CD4-positive, alpha-beta T cell treated with Interleukin-12 subunit alpha and Interleukin-12 subunit beta, for 1 hour (primary cell): Measurements from ENCODE around the gene KLHL3.

ENCODE experiments used
- DNase-seq: peaks from one replicate; pipeline ENCODE4 v3.0.0-alpha.2; 2020

The KLHL3 gene

DNA sequence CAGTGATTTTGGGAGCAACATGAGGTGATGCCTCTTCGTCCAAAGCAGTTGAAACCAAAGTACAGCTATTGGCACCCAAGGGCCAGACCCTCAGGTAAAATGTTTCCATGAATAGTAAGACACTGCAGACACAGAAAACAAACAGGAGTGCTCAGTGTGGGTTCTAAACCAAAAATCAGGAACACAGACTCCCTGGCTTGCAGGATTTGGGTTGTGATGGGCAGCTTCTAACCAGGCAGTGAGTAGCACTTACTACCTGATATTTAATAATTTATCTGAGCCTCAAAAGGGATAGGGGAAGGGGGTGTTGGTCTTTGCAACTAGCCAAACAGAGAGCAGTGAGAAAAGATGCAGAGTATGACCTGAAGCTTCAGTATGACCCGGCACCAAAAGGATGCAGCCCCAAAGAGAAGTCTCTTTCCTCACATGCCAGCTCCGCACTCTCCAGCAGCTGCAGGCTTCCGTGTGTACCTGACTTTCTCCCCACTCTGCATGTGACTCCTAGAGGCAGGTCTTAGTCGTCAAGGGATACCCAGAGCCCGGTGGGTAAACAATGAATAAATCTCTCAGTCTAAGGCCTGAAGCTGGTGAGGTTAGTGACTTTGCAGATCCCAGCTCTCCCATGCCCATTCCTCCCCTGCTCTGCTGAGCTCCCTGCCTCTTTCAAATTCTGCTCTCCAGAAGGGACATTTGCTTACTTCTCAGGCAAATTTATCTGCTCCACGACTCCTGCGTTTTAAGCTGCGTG, 131.4 kb downstream of the KLHL3 start:
- no peak for DNase-seq

DNA sequence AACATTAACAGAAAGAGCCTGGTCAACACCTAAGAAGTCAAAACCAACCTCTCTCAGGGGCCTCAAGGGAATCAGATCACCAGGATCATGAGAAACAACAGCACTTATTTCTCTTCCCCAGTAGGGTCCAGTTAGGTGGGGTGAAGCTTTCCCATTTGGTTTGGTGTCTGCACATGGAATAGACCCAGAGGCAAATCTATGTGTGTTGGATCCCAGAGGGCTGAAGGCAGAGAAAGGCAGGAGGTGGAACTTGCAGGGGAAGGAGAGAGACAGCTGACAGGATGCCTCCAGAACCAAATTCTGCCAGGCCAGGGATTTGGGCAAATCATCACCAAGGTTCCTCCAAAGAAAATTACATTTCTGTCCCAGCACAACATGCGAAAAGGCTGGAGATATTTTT, 132.0 kb downstream of the KLHL3 start:
- no peak for DNase-seq

DNA sequence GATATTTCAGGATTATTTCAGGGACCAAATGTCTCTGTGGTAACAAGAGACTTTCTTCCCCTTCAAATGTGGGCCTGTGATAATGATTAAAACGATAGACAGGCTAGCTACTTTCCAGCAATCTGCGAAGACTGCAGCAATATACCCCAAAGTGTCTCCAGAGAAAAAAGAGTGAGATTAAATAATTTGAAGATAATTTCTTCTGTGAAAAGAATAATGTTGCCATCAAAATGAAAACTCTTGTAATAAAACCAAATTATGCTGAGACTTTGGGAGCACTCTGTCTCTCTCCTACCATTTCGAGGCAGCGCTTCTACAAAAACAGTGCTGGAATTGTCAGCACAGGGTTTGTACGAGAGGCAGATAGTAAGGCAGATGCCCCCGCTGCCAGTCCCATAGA, 132.5 kb downstream of the KLHL3 start:
- DNase-seq, result no peak

DNA sequence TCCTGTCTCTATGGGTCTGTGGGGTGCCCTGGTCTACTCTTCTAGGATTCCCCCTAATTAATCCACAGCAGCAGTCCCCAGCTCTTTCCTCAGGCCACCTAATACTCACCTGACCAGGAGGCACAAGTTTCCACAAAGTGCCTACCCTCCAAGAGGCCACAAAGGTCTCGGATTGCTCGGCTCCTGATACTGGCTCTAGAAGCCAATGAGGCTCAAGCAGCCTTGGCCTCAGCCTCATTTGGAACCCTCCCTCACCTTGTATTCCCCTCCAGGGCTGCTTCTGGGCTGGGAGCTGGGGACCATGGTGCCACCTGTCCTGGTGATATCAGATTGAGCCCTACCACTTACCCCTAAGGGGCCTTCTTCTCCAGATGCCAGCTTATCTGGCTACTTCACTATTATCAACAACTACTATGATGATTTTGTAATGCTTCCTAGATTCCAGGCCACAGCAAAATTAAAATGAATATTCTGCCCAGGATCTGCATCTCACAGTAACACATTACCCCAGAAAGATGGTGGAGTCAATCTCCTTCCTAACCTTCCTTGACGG, 133.1 kb downstream of the KLHL3 start:
- DNase-seq, result no peak

DNA sequence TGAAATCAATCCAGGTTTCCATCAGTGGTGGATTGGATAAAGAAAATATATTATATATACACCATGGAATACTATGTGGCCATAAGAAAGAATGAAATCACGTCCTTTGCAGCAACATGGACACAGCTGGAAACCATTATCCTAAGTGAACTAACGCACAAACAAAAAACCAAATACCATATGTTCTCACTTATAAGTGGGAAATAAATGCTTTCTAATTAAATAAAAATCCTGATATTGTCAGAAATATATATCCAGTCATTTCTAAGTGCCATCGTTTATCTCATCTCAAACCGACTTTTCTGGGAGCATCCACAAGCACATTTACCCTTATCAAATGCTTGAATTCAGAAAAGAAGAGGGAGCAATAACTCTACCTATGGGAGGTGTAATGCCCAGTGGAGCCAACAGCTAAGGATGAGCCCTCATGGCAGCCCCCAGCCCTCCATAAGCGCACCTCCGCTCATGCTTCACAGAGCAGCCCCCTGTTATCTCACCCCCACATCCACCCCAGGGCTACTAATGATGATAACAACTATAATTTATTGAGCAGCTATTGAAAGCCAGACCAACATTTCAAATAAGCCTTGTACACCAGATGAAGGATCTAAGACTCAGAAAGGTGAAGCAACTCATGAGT, 135.0 kb downstream of the KLHL3 start:
- DNase-seq, result no peak

DNA sequence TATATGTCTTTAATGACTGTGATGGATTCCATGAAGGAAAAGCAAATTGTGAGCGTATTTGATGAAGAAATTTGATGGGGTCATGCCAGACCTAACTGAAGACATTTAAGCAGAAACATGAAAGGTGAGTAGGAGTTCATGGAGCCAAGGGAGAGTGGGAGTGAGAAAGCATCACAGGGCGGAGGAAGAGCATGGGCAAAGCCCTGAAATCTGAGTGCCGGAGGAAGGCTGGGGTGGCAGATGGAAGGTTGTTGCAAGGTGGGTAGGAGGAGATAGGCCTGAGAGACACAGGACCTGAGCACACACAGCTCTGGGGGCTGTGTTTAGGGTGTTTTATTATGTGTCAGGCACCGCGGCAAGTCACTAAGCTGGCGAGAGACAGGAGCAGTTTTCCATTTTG, 136.4 kb downstream of the KLHL3 start:
- DNase-seq, result no peak

DNA sequence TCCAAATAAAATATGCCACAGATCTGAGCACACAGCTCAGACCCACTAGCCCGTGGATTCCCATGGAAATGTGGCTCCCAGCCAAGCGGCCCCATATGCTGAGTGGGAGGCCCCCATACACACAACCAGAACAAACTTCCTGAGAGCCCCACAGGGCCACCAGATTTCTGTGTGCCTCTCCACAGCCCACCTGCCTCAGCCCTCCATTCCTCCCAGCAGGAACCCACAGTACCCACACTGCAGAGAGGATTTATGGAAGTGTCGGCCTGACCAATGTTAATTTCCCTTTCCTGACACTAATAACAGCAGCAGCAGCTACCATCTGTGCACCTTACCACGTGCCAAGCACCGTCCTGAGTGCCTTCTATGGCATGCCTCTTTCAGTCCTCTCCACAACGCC, 137.5 kb downstream of the KLHL3 start:
- DNase-seq, result no peak

DNA sequence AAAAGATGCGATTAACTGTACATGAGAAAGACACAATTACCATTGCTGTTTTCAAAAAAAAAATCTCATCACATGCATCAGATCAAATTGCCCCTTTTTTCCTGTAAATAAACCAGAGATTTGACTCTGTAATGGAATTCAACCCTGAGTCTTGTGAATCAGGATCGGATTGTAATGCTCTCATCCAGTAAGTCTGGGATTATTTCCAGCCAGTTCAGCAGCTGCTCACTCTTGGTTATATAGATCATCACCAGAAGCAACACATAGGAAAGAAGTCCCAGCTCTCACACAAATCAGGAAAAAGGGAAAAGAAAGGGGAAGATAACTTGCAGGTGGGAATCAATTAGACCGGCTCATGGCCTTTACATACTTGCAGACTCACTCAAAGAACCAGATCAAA, 138.9 kb downstream of the KLHL3 start:
- DNase-seq, result no peak

DNA sequence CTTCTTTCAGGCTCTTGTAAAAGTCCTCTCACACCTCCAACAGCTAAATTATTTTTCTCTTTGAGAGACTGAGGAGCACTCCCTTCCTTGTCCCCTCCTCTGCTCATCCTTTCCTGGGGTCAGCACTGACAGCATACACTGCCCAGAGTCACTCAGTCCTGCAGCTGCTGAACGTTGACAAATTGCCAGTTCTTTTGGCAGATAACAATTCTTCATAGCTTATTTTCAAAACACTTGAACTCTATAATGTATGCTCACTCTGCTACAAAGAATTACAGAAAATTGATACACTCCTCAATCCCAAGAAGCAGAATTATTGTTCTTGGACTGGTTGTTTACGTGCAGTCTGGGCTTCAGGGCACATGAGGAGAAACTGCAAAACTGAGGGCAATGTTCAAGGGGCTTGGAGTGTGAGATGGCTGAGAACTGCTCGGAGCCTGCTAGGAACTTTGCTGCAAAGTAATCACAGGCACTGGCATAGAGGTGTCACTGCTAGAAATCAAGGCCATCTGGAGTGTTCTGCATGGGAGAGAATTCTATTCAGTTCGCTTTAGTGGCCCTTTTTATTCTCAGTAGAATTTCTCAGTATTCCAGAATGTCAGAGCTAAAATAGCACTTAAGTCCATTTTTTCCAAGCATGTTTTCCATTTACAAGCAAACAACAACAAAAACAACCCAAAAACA, 140.4 kb downstream of the KLHL3 start:
- no peak for DNase-seq

DNA sequence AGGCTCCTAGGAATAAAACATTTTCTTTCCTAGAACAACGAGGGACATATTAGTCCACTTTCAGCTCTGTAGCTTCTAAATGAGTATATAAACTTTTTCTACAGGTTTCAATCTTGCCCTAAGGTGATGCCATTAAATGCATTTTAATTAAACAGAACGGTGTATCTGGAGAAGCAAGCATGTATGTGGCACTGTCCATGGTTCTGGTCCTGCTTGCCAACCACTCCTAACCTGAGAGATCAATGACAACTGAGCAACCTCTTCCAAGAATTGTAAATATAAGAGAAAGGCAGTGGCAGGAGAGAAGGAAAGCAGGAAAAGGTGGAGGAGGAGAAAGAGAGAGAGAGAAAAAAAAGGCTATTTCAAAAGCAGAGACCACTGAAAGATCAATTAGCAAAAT, 141.2 kb downstream of the KLHL3 start:
- DNase-seq, result no peak

DNA sequence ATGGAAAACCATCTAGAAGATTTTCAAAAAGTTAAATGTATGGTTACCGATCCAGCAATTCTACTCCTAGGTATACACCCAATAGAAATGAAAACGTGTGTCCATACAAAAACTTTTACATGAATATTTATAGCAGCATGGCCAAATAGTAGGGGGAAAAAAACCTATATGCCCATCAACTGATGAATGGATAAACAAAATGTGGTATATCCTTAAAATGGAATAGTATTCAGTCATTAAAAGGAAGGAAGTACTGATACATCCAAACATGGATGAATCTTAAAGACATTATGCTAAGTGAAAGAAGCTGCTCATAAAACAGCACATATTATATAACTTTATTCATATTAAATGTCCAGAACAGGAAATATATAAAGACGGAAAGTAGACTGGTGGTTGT, 143.6 kb downstream of the KLHL3 start:
- no peak for DNase-seq

DNA sequence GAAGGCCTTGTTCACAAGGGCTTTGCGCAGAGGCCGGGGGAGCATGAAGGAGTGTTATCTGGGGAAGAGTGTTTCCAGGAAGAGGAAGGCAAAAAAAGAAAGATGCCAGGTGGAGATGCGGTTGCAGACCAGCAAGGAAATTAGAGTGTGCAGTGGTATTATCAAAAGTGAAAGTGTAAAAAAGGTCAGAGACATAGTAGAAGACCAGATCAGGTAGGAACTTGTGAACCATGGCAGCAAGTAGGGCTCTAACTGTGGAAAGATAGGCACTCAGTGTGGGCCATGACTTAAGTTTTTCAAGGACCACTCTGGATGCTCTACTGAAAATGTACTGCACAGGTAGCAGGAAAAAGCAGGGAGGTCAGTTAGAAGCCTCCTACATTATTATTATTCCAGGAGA, 146.7 kb downstream of the KLHL3 start:
- no peak for DNase-seq

DNA sequence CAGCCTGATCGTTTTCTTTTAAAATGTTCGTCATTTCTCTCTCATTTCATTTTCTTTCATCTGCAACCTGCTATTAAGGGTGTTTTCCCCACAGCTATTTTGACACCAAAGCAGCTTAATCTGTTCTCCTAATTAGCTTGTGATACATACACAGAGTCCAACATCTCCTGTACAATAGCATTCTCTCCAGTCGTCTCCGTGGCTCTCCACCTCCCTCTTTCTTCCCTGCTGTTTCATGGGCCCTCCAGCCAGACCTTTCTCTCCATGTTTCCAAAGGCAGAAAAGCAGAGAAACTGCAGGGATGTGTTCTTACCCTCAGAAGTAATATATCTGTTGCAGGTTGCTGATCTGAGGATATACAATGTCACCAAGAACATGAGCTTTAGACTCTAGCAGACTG, 148.0 kb downstream of the KLHL3 start:
- no peak for DNase-seq

DNA sequence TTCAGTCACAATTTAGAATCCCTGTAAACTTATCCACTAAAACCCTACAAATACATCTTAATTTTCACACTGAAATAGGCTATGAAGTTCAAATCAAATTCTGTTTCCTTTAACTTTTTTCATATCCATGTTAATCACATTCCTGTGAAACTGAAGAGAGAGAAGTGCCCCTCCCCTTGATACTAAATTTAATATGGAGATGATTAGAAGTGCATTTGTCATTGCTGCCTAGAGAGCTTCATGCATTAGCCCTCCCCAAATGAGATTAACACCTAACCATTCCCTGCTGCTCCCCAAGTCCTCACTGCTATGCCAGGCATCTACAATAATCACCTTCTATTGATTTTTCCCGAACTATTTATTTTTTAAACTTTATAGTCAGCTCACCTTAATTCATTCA, 151.6 kb downstream of the KLHL3 start:
- no peak for DNase-seq

DNA sequence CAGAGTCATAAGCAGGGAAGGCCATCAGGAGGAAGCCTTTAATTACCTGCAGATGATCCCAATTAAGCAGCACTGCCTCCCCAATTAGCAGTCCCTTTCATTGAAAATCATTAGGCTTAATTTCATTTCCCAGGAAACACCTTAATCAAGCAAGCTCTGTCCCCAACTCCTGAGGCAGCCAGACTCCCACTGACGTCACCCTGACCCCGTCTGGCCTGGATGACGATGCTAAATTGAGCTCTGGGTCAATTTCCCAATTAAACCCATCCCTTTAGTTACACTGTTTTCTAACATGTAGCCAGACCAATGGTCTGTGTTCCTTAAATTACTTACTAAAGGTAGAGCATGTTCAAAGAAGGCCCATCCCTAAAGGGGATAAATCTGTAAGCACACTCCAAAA, 152.8 kb downstream of the KLHL3 start:
- no peak for DNase-seq

DNA sequence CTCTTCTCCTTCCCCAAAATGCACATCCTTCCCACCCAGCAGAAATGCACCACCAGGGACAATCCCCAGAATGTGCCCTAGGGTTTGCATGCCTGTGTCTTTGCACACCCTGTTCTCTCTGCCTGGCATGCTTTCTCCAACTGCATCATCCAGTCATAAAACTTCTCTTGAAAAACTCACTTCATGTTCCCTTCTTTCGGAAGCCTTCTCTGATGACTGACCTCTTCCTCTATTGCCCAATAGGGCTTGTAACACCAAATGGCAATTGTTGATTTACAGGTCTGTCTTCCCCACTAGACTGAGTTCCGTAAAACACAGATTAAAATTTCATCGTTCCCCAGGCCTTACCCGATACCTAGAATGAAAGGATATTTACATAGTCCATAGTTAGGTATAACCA, 153.7 kb downstream of the KLHL3 start:
- no peak for DNase-seq

DNA sequence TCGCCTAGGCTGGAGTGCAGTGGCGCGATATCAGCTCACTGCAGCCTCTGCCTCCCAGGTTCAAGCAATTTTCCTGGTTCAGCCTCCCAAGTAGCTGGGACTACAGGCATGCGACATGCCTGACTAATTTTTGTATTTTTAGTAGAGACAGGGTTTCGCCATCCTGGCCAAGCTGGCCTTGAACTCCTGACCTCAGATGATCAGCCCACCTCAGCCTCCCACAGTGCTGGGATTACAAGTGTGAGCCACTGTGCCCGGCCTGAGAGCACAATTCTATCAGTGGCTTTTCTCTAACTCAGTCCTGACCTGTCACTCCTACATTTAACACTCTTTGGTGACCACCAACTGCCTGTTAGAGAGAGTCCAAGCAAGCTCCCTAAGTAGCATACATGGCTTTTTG, 154.1 kb downstream of the KLHL3 start:
- no peak for DNase-seq

DNA sequence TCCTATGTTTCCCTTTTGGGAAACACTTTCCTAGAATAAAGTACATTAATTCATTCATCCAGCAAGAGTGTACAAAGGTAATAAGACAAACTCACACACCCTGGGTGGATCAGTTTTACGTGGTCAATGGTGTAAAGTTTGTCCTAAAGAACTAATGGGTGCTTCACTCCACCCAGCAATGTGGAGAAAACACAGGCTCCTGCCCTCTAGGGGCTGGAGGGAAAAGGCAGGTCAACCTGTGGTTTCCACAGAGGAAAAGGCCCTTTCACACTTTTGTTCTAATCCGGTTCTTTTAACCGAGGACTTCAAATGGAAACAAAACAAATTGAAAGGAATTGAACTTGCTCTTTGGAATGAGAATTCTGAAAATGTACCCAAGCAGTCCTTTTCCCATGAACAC, 155.9 kb downstream of the KLHL3 start:
- DNase-seq, result no peak

DNA sequence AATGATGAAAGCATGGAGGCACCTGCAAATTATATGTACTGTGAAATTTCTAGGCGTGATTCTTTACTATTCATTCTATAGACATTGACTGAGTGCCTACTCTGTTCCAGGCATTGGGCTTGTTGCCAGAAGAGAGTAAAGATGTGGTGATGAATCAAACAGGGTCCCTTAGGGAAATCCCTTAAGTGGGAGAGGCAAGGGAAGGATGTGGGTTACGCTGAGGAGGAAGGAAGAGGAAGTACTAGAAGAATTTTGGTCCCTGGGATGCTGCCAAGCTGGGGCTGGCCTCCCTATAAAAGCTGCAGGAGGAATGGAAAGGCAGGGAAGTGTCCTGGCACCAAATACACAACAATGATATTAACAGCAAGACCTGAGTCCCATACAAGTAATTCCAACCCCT, 160.0 kb downstream of the KLHL3 start:
- DNase-seq, result no peak

DNA sequence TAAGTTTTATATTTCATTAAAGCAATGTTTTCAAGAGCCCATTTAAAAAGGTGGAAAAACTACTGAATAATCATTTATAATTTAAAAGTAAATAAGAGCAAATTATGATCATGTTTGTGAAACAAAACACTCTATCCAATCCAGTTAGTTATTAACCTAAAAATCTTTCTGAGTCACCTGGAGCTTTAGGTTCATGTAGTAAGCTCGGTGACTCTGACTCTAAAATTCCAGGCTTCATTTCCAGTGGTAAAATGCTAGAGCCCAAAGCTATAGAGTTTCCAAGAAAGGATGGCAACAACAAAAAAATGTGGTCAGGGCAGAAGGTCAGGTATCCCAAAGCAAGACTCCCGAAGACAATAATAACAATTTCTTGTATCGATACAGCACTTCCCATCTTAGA, 160.7 kb downstream of the KLHL3 start:
- DNase-seq, result no peak

DNA sequence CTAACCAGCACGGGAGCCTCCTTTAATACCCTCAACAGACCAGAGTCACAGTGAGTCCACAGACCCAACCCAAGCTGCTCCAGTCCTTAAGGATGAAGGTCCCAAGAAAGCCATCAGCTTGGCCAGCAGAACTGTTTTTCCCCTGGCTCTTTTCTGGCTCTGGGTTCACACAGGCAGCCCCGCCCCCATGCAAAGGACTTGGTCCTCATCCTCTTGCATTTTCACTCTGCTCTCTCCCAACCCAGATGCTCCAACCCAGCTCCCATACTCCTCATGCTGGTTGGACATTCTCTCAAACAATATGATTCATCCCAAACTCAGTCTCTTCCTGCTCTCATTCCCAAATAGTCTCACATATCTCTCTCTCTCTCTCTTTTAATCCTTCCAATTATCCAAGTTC, 162.5 kb downstream of the KLHL3 start:
- DNase-seq, result no peak

DNA sequence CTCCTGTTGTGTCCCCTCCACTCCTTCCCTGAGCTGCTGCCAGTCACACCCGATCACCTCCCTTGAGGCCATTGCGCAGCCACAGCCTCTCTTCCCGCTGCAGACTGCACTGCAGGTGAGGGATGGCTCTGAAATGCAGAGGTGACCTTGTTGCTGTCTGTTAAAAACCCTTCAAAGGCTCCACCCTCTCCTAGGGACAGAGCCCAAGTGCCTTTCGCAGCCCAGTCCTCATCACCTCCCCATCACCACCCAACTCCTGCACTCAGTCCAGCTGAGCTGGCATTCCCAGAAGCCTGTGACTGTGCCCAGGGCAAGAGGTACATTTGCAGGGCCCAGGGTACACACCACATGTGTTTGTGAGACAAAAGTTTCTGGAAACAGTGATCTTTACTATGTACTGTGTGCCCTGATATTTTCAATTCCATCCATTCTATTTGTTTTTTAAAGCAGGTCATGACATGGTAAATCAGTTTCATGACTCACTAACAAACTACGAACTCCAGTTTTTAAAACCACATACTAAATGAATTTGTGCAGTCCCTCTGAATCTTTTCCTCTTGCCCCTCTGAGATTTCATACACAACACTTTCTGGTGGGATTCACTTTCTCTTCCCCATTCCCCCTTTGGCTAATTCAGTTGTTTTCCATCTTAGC, 163.7 kb downstream of the KLHL3 start:
- no peak for DNase-seq

DNA sequence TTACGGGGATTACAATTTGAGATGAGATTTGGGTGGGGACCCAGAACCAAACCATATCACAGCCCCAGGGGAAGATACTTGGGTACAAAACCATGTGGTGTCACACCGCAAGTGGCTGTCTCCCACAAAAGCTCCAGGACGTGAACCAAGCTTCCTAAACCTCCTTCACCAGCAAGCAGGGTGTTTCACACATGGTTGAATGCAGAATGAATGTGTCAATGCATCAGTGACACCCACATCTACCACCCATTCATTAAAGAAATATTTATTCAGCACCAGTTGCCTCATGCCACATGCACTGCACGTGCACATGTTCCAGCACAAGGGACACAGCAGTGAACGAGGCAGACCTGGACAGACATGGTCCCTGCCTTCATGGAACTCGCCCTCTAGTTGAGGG, 165.8 kb downstream of the KLHL3 start:
- no peak for DNase-seq
